Right lobe of liver (tissue), 4 donors: ENCODE data around the gene NATD1.

Source experiments
- POLR2A ChIP-seq: fragments of 450-650 bp; IDR thresholded peaks from one replicate; pipeline ENCODE4 v1.6.1; 2017; ENCODE audit warnings: antibody characterized with exemption, mild to moderate bottlenecking
- TF ChIP-seq, protein P1 (sequence below), 4 donors: fragments of 200-600 bp in 3 of 4; fragments of 450-650 bp in 1 of 4; IDR thresholded peaks; one replicate each; pipeline versions ENCODE4 v1.5.1 to v1.8.0; 2016 to 2022; ENCODE audit warnings: antibody characterized with exemption in 4 of 4, mild to moderate bottlenecking in 2 of 4
- donor health status: DM: no; HTN: no; CAD: no.
- donor health status: DM: no; HTN: no; CAD: no.
- donor health status: DM: no; HTN: yes; CAD: no.

DNA sequence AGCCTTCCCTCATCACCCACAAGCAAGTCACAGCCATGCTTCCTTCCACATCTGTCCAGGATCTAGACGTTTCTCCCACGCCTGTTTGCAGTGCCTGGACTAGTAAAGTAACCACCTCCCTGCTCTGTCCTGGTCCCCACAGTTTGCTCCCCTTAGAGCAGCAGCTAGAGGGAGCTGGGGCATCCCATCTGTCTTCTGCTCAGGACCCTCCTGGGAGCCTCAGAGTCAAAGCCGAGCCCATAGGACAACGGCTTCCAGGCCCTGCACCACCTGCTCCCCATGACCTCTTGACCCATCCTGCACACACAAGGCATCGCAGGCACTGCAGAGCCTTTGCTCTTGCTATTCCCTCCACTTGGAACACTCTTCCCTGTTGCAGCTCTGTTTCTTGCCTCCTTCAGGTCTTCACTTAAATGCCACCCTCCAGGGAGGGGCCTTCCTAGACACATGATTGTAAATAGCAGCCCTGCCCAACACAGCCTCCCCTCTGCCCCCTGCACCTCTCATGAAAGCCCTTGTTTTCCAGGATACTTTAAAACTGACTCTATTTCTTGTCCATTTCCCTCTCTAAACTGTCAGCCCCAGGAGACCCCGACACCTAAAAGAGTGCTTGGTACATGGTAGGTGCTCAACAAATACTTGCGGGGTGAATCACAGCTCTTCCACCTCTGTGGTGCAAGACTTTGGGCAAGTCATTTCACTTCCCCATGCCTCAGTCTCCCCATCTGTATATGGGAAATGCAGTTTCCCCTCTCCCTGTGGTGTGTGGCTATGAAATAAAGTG lies 3.1 kb downstream of the NATD1 start:
- TF ChIP-seq, protein P1, sequence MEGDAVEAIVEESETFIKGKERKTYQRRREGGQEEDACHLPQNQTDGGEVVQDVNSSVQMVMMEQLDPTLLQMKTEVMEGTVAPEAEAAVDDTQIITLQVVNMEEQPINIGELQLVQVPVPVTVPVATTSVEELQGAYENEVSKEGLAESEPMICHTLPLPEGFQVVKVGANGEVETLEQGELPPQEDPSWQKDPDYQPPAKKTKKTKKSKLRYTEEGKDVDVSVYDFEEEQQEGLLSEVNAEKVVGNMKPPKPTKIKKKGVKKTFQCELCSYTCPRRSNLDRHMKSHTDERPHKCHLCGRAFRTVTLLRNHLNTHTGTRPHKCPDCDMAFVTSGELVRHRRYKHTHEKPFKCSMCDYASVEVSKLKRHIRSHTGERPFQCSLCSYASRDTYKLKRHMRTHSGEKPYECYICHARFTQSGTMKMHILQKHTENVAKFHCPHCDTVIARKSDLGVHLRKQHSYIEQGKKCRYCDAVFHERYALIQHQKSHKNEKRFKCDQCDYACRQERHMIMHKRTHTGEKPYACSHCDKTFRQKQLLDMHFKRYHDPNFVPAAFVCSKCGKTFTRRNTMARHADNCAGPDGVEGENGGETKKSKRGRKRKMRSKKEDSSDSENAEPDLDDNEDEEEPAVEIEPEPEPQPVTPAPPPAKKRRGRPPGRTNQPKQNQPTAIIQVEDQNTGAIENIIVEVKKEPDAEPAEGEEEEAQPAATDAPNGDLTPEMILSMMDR (IDR thresholded peaks at IDR 0.05) = no peak
- no peak for TF ChIP-seq POLR2A
